ENCODE results near the gene KRTAP5-3.
A peak's percentile ranks its signal among the peaks of the same experiment; 100 is the strongest.

Gene KRTAP5-3

GRCh38 chr11:1574238-1574932 lies 33.9 kb downstream of the KRTAP5-3 start:
- DNase-seq (ENCODE audit: low spot score), result no peak
- TF ChIP-seq, protein P1, sequence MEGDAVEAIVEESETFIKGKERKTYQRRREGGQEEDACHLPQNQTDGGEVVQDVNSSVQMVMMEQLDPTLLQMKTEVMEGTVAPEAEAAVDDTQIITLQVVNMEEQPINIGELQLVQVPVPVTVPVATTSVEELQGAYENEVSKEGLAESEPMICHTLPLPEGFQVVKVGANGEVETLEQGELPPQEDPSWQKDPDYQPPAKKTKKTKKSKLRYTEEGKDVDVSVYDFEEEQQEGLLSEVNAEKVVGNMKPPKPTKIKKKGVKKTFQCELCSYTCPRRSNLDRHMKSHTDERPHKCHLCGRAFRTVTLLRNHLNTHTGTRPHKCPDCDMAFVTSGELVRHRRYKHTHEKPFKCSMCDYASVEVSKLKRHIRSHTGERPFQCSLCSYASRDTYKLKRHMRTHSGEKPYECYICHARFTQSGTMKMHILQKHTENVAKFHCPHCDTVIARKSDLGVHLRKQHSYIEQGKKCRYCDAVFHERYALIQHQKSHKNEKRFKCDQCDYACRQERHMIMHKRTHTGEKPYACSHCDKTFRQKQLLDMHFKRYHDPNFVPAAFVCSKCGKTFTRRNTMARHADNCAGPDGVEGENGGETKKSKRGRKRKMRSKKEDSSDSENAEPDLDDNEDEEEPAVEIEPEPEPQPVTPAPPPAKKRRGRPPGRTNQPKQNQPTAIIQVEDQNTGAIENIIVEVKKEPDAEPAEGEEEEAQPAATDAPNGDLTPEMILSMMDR (IDR thresholded peaks at IDR 0.05), result peak; percentile 90
- H3K4me3 ChIP-seq, result peak overlapping the region; percentile 81

DNA sequence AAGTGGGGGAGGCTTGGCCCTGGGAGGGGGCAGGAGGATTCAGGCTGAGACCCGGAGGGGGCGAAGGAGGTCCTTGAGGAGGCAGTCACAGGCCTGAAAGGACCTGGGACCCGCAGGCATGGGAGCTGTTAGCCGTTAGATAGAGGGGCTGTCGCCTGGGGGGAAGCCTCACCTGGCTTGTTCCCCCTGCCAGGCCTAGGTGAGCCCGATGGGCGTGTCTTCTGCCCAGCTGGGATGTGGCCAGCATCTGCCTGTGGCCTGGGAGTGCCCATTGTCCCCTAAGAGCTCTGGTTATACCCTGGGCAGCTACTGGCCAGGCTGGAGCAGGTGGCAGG lies 34.4 kb downstream of the KRTAP5-3 start:
- DNase-seq (ENCODE audit: low spot score), result no peak
- Histone ChIP-seq H3K27ac (peak overlapping the region; percentile 72 to 93), H3K4me3 (peak overlapping the region; percentile 81)
- TF ChIP-seq, protein P1 (IDR thresholded peaks at IDR 0.05), result no peak

More at GRCh38 chr11:1574238-1574932, 33.9 kb downstream of the KRTAP5-3 start:
- H3K27ac ChIP-seq, result peak overlapping the region; percentile 72 to 93

DNA sequence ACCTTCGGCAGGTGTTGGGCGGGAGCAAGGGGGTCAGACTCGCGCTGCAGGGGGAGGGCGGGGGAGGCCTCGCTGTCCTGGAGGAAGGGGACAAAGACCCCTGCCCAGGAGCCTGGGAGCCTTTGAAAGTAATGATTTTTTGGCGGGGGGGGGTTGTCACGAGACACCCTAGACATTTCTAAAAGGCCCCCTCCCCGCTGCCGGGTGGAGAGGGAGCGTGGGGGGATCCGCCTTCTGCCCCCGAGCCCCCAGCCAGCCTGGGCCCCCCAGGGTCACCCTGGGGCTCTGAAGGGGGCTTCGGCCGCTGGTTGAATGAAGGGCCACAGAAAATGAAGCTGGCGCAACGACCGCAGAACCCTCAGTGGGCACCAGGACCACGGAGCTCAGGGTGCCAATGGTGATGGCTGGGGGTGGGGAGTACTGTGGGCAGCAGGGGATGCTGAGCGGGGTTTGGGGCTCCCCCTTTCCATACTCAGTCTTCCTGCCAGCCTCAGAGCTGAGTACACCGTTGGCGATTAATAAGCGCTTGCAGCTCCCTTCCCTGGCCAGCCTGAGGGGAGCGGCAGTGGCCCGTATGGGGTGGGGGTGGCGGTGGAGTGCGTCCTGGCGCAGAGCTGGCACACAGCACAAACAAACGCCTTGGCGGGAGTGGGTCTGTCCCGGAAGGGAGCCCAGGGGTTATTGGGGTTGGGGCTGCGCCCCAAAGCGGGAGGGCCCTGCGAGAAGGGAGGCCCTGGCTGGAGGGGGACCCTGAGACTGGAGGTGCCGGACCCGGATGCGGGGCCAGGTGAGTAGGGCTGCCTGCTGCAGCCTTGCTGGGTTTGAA lies 35.0 kb downstream of the KRTAP5-3 start:
- peak overlapping the region; percentile 87 to 93 for H3K27ac ChIP-seq
- no peak for DNase-seq (ENCODE audit: low spot score)
- peak overlapping the region; percentile 81 for H3K4me3 ChIP-seq
- TF ChIP-seq, protein P1 (IDR thresholded peaks at IDR 0.05), result no peak

DNA sequence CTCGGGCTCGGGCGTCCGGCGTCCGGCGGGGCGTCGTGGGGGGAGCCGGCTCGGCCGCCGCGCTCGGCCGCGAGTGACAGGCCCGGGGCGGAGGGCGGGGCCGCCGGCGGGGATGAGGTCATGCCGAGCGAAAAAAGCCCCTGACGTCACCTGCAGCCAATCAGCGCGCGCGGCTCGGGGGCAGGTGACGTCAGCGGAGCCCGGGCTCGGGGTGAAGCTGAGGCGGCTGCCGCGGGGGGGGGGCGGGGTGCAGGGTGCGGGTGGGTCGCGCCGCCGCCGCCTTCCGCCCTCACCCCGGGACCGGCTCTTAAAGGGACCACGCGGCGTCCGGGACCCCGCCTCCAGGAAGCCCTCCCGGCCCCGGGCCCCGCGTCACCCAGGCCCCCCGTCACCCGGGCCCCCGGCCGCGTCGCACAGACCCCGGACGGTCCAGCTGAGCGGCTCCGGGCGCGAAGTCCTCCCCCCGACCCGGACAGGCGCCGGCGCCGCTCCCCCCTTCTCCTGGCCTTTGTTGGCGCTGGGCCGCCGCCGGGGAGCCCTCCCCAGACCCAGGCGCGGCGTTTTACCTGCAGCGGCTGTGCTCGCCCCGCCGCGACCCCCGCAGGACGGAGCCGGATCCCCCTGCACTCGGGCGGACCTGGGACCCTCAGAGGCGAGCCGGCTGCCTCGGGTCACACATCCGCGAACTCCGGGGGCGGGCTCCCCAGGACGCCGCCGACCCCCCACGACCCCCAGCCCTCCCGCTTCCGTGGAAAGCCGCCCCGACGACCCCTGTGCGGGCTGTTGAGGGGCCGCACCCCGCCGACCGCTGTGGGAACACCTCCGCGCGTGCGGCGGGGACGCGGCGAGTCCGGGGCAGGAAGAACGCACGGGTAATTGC lies 35.8 kb downstream of the KRTAP5-3 start, which contains the start of gene DUSP8:
TSS of gene DUSP8 (minus strand) at position 75 of the 880 bp plus-strand sequence. CDS start 6,445 bp downstream, outside the sequence.
- H3K27ac ChIP-seq, result peak within 1 kb of the TSS; percentile 87 to 93
- peak; percentile 92 for DNase-seq (ENCODE audit: low spot score)
- TF ChIP-seq, protein P1 (IDR thresholded peaks at IDR 0.05), result no peak
- H3K4me3 ChIP-seq, result peak within 1 kb of the TSS; percentile 81

DNA sequence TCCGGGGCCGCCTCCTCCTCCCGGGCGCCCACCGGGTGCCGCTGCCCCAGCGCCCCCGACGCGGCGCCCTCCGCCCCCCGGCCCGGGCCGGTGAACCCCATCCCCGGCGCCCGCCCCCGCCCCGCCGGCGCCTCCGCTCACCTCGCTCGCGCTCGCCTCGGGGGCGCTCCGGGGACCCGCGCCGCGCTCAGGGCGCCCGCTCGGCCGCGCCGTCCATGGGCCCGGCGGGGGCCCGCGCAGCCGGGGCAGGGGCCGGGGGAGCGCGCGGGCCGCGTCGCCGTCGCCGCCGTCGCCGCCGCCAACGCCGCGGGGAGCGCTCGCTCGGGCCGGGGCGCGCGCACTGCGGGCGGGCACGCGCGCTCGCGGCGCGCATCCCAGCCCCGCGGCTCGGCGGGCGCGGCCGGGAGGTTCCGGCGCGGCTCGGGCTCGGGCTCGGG lies 36.5 kb downstream of the KRTAP5-3 start:
- no peak for DNase-seq (ENCODE audit: low spot score)
- TF ChIP-seq, protein P1 (IDR thresholded peaks at IDR 0.05), result no peak
- peak overlapping the region; percentile 81 for H3K4me3 ChIP-seq
- peak overlapping the region; percentile 76 to 93 for H3K27ac ChIP-seq

DNA sequence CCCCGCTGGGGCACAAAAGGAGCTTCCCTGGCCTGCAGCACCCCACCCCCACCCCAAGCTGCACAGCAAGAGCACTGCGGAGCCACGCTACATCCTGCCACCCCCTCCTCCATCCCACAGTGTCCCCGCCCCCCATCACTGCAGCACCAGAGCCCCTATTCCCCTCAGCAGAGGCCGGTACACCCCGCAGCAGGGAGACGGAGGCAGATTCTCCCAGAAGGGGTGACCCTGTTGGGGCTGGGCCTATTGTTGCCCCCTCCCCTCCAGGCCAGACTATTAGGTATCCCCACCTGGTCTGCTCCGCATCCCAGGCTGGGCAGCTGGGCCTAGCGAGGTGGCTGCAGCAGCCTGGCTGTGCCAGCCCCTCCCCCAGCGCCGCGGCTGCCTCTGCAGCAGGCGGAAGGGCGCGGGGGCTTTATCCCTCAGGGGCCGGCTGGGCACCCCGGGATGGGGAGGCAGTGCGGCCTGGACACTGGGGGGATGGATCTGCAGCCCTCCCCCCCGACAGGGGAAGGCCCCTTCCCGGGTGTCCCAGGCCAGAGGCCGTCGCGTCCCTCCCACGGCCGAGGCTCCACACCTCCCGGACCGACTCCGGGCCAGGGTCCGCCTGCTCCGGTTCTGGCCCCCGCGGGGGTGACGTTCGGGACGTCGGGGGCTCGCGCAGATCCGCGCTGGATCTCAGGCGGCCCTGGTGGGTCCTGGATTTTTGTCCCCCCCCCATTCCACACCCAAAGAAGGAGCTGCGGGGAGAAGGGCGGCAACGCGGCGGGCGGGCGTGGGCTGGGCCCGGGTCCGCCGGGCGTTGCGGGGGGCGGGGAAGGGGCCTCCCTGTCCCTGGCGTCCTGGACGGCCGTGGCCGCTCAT lies 37.1 kb downstream of the KRTAP5-3 start:
- Histone ChIP-seq H3K4me3 (peak overlapping the region; percentile 81), H3K27ac (peak overlapping the region; percentile 76 to 93)
- peak; percentile 74 for DNase-seq (ENCODE audit: low spot score)
- TF ChIP-seq, protein P1 (IDR thresholded peaks at IDR 0.05), result no peak

All from coronary artery (tissue), 2 donors.